ENCODE results near the gene SORBS2. TPM values are rescaled to one million over a fixed set of nuclear protein-coding genes. Genes with fewer than 3 reads are reported as not detected.

Gene SORBS2
- total RNA-seq, 2 experiments from 2014 or later, result not detected

- Mint-ChIP-seq H3K27ac (no peak overlapping the region), H3K27me3 (peaks cover 21% of the 10 kb centered on the region), H3K9me3 (no peaks in the 10 kb centered on the region), H3K4me3 (no peak overlapping the region), H3K36me3 (ENCODE audit: low read depth) (no peaks in the 10 kb centered on the region), H3K4me1 (ENCODE audit: low read depth) (no peaks in the 10 kb centered on the region)
- intact Hi-C loops (cut with DNase I, micrococcal nuclease), result no loop called here
- Histone ChIP-seq H3K9me3 (ENCODE audit: control insufficient read depth in 1 of 2, insufficient read depth in 1 of 2, low read length in 2 of 2) (no peaks in the 10 kb centered on the region), H3K4me3 (ENCODE audit: low read length) (no peak overlapping the region), H3K4me1 (ENCODE audit: insufficient read depth, low read length) (no peaks in the 10 kb centered on the region), H3K27me3 (ENCODE audit: control insufficient read depth in 1 of 2, insufficient read depth in 2 of 2, low read length in 2 of 2) (no peaks in the 10 kb centered on the region), H3K36me3 (ENCODE audit: insufficient read depth, low read length) (no peaks in the 10 kb centered on the region), H3K27ac (ENCODE audit: low read depth in 1 of 2, low read length in 2 of 2) (no peak overlapping the region)
- POLR2A ChIA-PET, result no interaction called here
- ATAC-seq (ENCODE audit: poor library complexity) (no peak), DNase-seq (no peak)
- CTCF ChIA-PET, result no interaction called here
- TF ChIP-seq, protein P1, sequence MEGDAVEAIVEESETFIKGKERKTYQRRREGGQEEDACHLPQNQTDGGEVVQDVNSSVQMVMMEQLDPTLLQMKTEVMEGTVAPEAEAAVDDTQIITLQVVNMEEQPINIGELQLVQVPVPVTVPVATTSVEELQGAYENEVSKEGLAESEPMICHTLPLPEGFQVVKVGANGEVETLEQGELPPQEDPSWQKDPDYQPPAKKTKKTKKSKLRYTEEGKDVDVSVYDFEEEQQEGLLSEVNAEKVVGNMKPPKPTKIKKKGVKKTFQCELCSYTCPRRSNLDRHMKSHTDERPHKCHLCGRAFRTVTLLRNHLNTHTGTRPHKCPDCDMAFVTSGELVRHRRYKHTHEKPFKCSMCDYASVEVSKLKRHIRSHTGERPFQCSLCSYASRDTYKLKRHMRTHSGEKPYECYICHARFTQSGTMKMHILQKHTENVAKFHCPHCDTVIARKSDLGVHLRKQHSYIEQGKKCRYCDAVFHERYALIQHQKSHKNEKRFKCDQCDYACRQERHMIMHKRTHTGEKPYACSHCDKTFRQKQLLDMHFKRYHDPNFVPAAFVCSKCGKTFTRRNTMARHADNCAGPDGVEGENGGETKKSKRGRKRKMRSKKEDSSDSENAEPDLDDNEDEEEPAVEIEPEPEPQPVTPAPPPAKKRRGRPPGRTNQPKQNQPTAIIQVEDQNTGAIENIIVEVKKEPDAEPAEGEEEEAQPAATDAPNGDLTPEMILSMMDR (IDR thresholded peaks at IDR 0.05), result no peak
Measured at GRCh38 chr4:185683896-185684295, 128.1 kb downstream of the SORBS2 start.

DNA sequence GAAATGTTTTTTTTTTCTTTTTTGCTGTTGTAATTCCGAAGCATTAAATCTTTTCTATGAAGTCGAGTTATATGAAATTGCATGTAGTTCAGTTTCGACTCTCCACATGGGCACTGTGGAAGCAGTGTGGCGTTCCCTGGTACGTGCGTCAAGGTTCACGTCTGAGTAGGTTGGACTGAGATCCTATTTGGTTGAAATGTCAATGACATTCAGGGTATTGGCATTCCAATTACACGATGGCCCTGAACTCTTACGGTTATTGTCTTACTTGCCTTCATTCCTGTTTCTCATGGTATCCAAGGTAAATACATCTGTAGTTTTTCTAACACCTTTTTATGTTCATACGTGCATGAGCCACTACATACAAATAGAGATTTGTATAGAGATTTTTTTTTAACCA, 128.8 kb downstream of the SORBS2 start:
- Histone ChIP-seq H3K4me3 (ENCODE audit: low read length) (no peak overlapping the region), H3K9me3 (ENCODE audit: control insufficient read depth in 1 of 2, insufficient read depth in 1 of 2, low read length in 2 of 2) (no peaks in the 10 kb centered on the region), H3K4me1 (ENCODE audit: insufficient read depth, low read length) (no peaks in the 10 kb centered on the region), H3K36me3 (ENCODE audit: insufficient read depth, low read length) (no peaks in the 10 kb centered on the region), H3K27me3 (ENCODE audit: control insufficient read depth in 1 of 2, insufficient read depth in 2 of 2, low read length in 2 of 2) (no peaks in the 10 kb centered on the region), H3K27ac (ENCODE audit: low read depth in 1 of 2, low read length in 2 of 2) (no peak overlapping the region)
- CTCF ChIA-PET, result no interaction called here
- TF ChIP-seq, protein P1 (IDR thresholded peaks at IDR 0.05), result no peak
- H3K27ac Mint-ChIP-seq, result no peak overlapping the region
- ATAC-seq (ENCODE audit: poor library complexity) (no peak), DNase-seq (no peak)
- no peak overlapping the region for H3K4me3 Mint-ChIP-seq
- H3K36me3 Mint-ChIP-seq (ENCODE audit: low read depth), result no peaks in the 10 kb centered on the region
- H3K4me1 Mint-ChIP-seq (ENCODE audit: low read depth), result no peaks in the 10 kb centered on the region
- POLR2A ChIA-PET, result no interaction called here
- peaks cover 21% of the 10 kb centered on the region for H3K27me3 Mint-ChIP-seq
- intact Hi-C loops (cut with DNase I, micrococcal nuclease), result no loop called here
- no peaks in the 10 kb centered on the region for H3K9me3 Mint-ChIP-seq

DNA sequence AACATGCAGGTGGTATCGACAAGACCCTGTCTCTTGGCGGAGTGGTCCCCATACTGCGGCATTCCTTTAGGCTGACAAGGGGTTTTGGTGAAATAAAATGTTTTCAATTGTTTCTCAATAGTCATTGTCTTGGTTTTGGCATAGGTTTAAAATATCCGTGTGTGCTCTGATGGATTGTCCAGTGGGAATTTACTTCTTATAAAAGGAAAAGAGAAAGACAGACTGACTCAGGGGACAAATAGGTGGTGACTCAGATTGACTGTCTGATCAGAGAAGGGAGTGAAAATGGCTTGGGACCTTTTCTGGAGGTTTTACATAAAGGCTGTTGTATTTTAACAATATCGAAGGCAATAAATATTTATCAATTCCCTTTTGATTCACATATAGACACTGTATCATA, 129.8 kb downstream of the SORBS2 start:
- no peak for DNase-seq
- no peaks in the 10 kb centered on the region for H3K27me3 ChIP-seq (ENCODE audit: control insufficient read depth in 1 of 2, insufficient read depth in 2 of 2, low read length in 2 of 2)
- Mint-ChIP-seq H3K9me3 (no peaks in the 10 kb centered on the region), H3K27ac (no peak overlapping the region), H3K27me3 (peaks cover 24% of the 10 kb centered on the region), H3K36me3 (ENCODE audit: low read depth) (no peaks in the 10 kb centered on the region), H3K4me3 (no peak overlapping the region), H3K4me1 (ENCODE audit: low read depth) (no peaks in the 10 kb centered on the region)
- intact Hi-C loops (cut with DNase I, micrococcal nuclease), result no loop called here
- ChIA-PET POLR2A (interaction anchor here (0.7 kb wide), 1 partner anchor 11 kb away, joined by 3 read pairs; no protein-coding TSS in a partner anchor), CTCF (no interaction called here)
- no peak overlapping the region for H3K27ac ChIP-seq (ENCODE audit: low read depth in 1 of 2, low read length in 2 of 2)
- no peaks in the 10 kb centered on the region for H3K4me1 ChIP-seq (ENCODE audit: insufficient read depth, low read length)
- no peak for ATAC-seq (ENCODE audit: poor library complexity)
- TF ChIP-seq, protein P1 (IDR thresholded peaks at IDR 0.05), result no peak
- no peaks in the 10 kb centered on the region for H3K36me3 ChIP-seq (ENCODE audit: insufficient read depth, low read length)
- H3K4me3 ChIP-seq (ENCODE audit: low read length), result no peak overlapping the region
- H3K9me3 ChIP-seq (ENCODE audit: control insufficient read depth in 1 of 2, insufficient read depth in 1 of 2, low read length in 2 of 2), result no peaks in the 10 kb centered on the region
